Limb (tissue), 2 donors: Measurements from ENCODE around the gene GSE1.

Experiments used
- DNase-seq, 2 donors: peaks; one replicate each; pipeline ENCODE4 v3.0.0-alpha.2; 2016; ENCODE audit errors: extremely low spot score in 2 of 2

Gene GSE1

GRCh38 chr16:85612801-85613603, at the start of gene GSE1:
Gene GSE1 (plus strand): TSS chr16:85613322. CDS start chr16:85613392, 70 bp downstream.
- peak in 1 of 2 donors; percentile 86 for DNase-seq

DNA sequence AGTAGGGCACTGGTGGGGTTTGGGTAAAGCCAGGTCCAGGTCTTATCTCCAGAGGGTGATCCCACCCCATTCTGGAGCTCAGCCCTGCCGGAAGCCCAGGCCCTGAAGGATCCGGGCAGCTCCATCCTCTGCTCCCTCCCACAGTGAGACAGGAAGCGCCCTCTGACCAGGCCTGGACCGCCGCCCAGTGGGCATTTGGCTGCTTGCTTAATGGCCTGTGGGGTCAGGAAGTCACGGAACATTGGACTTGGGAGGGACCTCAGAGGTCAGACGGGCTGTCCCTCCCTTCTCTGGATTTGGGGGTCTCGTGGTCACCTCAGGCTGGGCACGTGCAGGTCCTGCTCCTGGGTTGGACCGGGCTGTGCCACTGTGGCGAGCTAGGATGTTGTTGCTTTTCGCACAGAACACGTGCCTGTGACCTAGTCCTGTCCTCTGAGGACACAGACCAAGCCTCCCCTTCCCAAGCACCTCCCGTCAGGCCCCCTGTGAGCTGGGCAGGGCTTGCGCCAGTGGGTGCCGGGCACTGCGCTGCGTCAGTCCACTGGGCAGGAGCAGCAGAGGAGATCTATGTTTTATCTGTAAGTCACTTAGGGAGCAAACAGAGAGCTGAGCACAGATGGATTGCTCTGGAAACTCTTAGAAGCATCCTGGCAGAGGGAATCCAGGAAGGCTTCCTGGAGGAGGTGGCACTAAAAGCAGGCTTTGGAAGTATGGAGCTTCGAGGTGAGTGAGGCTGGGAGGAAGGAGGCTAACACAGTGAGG, 49.4 kb upstream of the GSE1 start:
- DNase-seq: peak in 1 of 2 donors; percentile 53

DNA sequence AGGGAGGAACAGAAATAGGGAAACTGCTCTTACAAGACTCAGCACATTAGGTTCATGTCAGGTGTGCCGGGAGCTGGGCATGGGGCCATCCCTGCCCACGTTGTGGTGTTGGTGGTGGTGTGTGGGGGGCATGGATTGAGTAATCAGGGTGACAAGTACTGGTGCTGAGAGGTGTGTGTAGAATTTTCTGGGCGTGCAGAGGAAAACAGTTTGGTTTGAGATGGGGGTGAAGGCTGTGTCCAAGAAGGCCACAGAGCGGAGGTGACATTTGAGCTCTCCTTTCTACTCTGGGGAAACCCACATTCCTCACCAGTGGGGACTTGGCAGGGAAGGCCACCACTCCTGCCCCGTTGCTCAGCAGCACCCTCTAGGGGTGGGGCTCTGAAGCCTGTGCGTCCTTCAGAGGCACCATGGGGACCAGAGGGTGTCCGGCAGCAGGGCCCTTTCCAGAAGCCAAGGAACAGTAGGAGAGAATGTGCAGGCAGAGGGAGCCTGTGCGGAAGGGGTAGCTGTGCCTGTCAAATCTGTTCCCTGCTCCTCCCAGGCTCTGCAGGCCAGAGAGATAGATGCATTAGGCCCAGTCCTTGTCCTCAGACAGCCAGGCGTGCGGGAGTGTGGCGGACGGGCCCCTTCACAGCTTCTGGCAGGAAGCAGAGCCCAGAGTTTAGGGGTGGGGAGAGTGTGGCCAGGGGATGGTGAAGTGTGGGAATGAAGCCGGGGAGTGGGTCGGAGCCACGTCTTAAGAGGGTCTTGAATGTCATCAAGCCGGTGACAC, 48.7 kb upstream of the GSE1 start:
- no peak for DNase-seq

GRCh38 chr16:85565340-85565739, 47.8 kb upstream of the GSE1 start:
- DNase-seq: no peak

DNA sequence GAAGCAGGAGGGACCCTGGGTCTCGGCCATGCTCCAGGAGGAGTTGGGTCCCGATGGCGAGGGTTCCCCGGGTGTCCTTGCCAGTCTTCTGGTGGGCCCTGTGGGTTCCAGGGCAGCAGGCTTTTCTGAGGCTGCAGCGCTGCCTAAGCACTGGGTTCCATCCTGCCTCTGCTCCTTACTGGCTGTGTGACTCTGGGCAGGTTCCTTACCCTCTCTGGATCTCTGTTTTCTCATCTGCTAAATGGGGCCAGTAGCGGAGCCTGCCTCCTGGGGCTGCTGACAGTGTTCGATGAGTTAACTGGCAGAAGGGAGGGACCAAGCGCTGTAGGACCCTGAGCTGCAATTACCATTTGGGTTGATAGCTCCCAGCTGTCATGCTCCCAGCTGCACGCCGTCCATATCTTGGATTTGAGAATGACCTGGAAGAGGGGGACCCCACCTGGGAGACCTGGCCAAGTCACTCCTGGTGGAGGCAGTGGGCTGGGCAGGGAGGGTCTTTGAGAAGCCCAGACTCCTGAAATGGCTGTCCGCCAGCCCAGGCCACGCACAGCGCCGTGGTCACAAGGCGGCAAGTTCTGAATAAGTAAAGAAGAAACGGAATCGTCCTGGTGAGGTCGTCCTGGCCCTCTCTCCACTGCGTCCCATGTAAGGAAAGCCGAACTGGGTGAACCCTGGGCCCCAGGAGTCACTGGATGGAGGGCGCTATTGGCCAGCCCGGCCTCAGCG, 47.2 kb upstream of the GSE1 start:
- DNase-seq: no peak

DNA sequence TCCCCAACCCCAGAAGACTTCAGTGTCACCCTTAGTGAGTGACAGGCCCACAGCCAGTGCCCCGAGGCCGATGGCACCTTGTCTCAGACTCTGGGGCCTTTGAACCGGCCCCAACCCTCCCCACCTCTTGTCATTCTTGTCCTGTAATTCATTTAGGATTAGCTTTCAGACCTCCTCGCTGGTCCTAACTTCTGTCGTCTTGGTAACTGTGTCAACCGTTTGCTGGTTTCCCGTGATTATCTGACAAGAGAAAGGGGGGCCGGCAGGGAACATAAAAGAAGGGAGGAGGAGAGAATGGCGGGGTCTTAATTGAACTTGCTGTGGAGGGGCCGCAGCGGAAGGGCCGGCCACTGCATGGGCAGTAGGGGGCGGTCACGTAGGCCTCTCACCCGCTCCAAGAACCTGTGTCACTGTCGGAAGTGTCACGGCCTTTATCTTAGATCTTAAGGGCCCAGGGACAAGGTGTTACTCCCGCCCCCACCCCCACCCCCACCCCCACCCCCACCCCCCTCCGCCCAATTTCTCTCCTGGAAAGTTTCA, 46.5 kb upstream of the GSE1 start:
- peak in 1 of 2 donors; percentile 45 for DNase-seq

DNA sequence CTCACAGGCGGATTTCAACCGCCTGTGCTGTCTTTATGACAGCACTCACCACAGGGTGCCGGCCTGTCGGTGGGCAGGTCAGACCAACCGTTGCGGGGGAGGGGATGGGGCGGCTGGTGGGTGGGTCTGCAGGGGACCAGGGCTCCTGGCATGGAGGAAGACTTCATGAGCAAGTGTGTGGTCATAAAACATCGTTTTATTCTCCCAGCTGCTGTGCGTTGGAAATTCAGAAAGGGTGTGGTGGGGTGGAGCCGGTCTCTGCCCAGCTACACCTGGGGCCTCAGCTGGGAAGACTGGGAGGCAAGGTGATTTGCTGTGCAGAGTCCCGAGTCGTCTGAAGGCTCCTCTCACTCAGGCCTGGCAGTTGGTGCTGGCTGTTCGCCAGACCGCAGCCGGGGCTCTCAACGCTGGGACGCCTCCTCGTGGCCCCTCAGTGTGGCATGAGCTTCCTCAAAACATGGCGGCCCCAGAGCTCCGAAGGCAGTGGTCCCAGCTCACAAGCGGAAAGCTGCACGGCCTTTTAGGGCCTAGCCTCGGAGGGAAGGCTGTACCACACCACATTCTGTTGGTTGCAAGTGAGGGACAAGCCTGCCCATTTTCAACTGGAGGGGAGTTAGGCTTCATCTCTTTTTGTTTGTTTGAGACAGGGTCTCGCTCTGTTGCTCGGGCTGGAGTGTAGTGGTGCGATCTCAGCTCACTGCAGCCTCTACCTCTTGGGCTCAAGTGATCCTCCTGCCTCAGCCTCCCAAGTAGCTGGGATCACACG, 45.8 kb upstream of the GSE1 start:
- peak in 1 of 2 donors; percentile 40 for DNase-seq

GRCh38 chr16:85567935-85568334, 45.2 kb upstream of the GSE1 start:
- DNase-seq: no peak

- DNase-seq: no peak
These were observed 44.6 kb upstream of the GSE1 start for GRCh38 chr16:85568519-85568918.

- DNase-seq: no peak
These were observed 44.0 kb upstream of the GSE1 start for GRCh38 chr16:85569039-85569614.

DNA sequence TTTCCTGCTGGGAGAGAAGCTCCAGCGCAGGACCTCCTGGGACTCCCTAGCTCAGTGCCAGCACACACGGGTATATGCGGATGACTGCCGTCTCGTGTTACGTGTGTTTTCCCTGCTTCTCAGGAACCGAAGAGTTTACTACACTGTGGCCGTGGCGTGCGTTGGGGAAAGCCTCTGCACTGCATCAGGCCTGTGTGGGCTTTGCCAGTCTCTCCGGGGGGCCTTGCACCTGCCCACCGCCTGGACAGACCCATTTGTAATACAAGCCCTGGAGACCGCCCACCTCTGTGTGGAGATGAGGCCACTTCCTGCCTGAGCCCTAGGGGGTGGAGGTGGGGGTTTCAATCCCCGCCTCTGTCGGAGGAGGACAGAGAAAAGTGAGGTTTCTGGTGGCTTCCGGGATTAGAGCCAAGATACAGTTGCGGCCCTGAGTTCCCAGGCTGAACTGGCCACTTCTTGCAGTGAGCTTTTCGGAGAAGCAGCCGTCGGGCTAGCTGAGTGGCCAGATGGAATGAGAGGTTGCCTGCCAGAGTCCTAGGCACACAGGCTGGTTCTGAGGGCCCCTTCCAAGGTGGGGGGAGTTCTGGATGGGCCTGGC, 43.4 kb upstream of the GSE1 start:
- DNase-seq: peak in 1 of 2 donors; percentile 48

DNA sequence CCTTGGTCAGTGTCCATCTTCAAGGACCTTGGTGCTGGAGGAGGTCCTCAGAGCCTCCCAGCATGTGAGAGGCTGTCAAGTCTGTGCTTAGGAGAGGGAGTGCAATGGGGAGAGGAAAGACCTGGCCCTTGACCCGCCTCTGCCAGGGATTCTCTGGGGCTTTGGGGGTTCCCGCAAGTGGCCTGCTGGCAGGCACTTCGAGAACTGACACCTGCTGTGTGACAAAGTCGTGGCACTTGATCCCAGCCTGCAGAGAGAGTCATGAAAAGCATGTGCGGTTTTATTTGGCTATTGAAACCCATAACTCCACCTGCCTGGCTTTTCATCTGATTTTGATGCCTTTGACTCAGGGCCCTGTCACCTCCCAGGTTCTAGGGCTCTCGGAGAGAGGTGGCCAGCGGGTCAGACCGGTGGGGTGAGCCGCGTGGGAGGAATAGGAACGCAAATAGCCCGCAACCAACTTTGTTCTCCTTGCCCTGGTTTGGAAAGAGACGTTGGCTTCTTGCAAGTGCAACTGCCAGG, 42.8 kb upstream of the GSE1 start:
- no peak for DNase-seq

DNA sequence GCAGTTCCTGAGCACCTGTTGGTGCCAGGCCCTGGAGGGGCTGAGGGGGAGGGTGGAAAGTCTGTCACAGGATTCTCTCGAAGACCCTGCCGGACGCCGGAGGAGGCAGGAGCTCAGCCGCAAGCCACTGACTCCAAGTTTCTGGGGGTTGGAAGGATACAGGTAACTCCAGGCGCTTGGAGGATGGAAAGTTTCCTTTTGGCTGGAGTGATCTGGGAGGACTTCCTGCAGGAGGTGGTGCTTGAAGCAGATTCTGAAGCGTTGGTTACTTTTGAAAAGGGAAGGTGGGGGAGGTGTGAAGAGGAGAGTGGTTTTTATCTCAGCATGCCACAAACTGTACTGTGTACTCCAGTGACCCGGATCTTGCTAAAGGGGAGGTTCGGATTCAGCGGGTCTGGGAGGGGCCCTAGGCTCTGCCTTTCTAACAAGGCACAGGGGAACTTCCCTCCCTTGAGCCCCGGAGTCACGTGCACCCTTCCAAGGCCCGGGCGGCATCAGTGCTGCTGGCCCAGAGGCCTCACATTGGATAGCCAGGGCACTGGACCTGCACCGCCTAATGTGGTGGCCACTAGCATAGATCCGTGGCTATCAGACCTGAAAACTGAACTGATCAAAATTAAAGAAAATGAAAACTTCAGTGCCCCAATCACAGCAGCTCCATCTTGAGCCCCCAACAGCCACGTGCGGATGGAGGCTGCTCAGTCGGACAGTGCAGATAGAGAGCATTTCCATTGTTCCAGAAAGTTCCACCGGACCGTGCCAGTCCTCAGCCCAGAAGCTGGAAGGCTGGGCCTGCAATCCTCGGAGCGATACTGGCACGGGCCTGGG, 42.2 kb upstream of the GSE1 start:
- no peak for DNase-seq

- DNase-seq: no peak
These were observed 41.6 kb upstream of the GSE1 start for GRCh38 chr16:85571563-85571812.

DNA sequence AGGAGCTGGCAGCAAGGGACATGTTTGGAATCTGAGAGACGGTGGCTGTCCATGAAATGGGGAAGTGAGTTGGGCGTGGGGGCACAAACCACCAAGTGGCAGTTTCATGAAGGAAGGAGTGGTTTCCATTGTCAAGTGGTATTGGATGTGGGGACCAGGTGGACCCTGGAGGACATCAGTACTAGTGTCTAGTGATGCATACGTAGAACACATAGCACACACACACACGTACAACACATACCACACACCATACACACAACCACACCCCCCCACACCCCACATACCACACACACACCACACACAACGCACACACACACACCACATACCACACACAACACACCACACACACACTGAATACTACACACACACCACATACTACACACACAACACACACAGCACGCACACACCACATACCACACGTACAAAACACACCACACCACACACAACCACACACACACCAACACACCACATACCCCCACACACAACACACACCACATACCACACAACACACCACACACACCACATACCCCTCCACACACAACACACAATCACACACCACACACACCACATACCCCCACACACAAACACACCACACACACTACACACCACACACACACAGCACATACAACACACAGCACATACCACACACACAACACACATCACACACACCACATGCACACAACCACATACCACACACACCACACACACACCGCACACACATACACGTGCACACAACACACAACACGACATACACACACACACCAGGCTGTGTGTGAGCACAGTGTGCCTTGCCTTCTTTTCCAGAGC, 41.1 kb upstream of the GSE1 start:
- no peak for DNase-seq

DNA sequence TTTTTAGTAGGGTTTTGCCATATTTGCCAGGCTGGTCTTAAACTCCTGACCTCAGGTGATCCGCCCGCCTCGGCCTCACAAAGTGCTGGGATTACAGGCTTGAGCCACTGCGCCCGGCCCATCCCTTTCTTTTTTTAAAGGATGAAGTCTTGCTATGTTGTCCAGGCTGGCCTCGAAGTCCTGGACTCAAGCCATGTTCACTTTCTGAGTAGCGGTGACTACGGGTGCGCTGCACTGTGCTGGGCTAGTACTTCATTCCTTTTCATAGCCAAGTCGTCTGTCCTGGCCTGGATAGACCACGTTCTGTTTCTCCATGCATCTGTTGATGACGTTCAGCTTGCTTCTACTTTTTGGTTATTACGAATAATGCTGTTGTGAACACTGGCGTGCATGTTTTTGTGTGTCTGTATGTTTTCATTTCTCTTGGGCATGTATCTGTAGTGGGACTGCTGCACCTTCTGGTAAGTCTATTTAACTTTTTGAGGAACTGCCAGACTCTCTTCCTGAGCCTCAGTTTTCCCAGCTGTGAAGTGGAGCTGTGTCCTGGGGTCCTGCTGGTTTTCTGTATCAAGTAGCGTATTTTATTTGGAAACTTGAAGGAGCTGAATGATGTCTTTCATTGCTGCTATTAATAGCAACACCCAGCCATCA, 40.0 kb upstream of the GSE1 start:
- DNase-seq: no peak
